ENCODE data around the gene C11orf42.

DNA sequence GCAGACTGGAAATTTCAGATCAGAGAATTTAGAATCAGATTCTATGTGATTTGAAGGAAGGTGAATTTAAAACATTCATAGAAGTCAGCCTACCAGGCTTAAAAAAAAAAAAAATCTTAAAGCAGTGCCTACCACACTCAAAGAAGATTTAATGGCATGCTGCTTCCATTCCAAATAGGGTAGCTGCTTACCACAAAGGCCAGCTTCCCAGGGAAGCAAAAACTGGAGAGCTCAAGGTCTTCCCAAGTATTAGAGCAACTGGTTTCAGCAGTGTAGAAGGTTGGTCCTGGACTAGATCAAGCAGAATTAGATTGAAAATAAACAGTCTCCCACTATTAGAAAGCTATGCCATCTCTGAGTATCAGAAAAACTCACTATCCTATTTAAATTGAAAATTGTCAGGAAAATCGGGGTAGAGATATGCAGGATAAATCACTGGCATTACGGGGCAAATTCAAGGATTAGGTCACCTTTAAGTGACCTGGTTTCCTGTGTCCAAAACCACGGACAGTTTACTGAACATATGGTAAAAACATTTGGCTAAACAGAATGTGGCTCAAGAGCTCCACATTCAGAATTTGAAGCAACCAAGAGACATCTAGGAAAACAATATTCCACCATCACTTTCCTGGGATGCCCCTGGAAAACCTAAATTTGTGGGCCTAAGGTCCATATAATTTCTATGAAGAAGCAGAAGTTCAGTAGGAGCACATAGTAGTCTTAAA lies 1.3 kb downstream of the C11orf42 start:
- TF ChIP-seq, protein P1, sequence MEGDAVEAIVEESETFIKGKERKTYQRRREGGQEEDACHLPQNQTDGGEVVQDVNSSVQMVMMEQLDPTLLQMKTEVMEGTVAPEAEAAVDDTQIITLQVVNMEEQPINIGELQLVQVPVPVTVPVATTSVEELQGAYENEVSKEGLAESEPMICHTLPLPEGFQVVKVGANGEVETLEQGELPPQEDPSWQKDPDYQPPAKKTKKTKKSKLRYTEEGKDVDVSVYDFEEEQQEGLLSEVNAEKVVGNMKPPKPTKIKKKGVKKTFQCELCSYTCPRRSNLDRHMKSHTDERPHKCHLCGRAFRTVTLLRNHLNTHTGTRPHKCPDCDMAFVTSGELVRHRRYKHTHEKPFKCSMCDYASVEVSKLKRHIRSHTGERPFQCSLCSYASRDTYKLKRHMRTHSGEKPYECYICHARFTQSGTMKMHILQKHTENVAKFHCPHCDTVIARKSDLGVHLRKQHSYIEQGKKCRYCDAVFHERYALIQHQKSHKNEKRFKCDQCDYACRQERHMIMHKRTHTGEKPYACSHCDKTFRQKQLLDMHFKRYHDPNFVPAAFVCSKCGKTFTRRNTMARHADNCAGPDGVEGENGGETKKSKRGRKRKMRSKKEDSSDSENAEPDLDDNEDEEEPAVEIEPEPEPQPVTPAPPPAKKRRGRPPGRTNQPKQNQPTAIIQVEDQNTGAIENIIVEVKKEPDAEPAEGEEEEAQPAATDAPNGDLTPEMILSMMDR (IDR thresholded peaks at IDR 0.05), result no peak
- TF ChIP-seq SMC3 (IDR thresholded peaks at IDR 0.05), result no peak
- no peak for TF ChIP-seq HDAC2 (IDR thresholded peaks at IDR 0.05)
- TF ChIP-seq POLR2A (IDR thresholded peaks at IDR 0.05; ENCODE audit: low read length), result no peak
- TF ChIP-seq, protein P2, sequence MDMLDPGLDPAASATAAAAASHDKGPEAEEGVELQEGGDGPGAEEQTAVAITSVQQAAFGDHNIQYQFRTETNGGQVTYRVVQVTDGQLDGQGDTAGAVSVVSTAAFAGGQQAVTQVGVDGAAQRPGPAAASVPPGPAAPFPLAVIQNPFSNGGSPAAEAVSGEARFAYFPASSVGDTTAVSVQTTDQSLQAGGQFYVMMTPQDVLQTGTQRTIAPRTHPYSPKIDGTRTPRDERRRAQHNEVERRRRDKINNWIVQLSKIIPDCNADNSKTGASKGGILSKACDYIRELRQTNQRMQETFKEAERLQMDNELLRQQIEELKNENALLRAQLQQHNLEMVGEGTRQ (IDR thresholded peaks at IDR 0.05), result no peak
- TF ChIP-seq CHD2 (IDR thresholded peaks at IDR 0.05; ENCODE audit: low read length, partially characterized antibody), result no peak
- TF ChIP-seq HOXB5 (CRISPR knock-in tag; IDR thresholded peaks at IDR 0.05), result no peak
- TF ChIP-seq, protein P3, sequence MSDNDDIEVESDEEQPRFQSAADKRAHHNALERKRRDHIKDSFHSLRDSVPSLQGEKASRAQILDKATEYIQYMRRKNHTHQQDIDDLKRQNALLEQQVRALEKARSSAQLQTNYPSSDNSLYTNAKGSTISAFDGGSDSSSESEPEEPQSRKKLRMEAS (IDR thresholded peaks at IDR 0.05), result no peak
- TF ChIP-seq JUN (IDR thresholded peaks at IDR 0.05), result no peak
- no peak for TF ChIP-seq EHMT2 (IDR thresholded peaks at IDR 0.05; ENCODE audit: low read depth)
- TF ChIP-seq RFX5 (IDR thresholded peaks at IDR 0.05), result no peak
- TF ChIP-seq, protein P4, sequence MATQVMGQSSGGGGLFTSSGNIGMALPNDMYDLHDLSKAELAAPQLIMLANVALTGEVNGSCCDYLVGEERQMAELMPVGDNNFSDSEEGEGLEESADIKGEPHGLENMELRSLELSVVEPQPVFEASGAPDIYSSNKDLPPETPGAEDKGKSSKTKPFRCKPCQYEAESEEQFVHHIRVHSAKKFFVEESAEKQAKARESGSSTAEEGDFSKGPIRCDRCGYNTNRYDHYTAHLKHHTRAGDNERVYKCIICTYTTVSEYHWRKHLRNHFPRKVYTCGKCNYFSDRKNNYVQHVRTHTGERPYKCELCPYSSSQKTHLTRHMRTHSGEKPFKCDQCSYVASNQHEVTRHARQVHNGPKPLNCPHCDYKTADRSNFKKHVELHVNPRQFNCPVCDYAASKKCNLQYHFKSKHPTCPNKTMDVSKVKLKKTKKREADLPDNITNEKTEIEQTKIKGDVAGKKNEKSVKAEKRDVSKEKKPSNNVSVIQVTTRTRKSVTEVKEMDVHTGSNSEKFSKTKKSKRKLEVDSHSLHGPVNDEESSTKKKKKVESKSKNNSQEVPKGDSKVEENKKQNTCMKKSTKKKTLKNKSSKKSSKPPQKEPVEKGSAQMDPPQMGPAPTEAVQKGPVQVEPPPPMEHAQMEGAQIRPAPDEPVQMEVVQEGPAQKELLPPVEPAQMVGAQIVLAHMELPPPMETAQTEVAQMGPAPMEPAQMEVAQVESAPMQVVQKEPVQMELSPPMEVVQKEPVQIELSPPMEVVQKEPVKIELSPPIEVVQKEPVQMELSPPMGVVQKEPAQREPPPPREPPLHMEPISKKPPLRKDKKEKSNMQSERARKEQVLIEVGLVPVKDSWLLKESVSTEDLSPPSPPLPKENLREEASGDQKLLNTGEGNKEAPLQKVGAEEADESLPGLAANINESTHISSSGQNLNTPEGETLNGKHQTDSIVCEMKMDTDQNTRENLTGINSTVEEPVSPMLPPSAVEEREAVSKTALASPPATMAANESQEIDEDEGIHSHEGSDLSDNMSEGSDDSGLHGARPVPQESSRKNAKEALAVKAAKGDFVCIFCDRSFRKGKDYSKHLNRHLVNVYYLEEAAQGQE (IDR thresholded peaks at IDR 0.05), result no peak
- TF ChIP-seq PHF8 (IDR thresholded peaks at IDR 0.05; ENCODE audit: borderline replicate concordance, low read depth), result no peak
- TF ChIP-seq RAD21 (conservative IDR thresholded peaks at IDR 0.05 in 1 of 2, IDR thresholded peaks at IDR 0.05 in 1 of 2), result no peak
